HG02571 (cell line): Measurements from ENCODE around the gene PRTN3.

ENCODE experiments used
- ATAC-seq: cut with Tn5 transposase; IDR thresholded peaks from one replicate; pipeline ENCODE4 v1.9.1; 2021; ENCODE audit warnings: mild to moderate bottlenecking, moderate library complexity; ENCODE audit not compliant: unreplicated experiment

Gene PRTN3

DNA sequence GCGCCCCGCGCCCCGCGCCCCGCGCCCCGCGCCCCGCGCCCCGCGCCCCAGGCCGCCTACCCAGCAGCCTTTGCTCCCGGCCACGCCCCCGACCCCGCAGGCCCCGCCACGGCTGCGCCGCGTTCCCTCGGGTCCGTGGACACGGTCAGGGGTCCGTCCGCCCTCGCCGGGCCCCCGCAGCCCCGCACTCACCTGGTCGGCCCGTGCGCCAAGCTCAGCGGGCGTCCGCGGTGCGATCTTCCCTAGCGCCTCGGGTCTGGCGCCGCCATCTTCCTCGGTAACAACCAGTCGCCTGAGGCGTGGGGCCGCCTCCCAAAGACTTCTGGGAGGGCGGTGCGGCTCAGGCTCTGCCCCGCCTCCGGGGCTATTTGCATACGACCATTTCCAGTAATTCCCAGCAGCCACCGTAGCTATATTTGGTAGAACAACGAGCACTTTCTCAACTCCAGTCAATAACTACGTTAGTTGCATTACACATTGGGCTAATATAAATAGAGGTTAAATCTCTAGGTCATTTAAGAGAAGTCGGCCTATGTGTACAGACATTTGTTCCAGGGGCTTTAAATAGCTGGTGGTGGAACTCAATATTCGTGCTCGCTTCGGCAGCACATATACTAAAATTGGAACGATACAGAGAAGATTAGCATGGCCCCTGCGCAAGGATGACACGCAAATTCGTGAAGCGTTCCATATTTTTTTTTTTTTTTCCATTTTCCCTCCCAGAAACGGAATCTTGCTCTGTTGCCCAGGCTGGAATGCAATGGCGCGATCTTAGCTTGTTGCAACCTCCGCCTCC is 52.3 kb downstream of the PRTN3 start, which contains the start of the genes MED16 and RNU6-9:
TSS of gene MED16 (minus strand) at position 294 of the 796 bp plus-strand sequence. CDS start 2,056 bp downstream, outside the sequence.
TSS of gene RNU6-9 (plus strand) at position 591 of the 796 bp plus-strand sequence.
- ATAC-seq, result peak; percentile 78

DNA sequence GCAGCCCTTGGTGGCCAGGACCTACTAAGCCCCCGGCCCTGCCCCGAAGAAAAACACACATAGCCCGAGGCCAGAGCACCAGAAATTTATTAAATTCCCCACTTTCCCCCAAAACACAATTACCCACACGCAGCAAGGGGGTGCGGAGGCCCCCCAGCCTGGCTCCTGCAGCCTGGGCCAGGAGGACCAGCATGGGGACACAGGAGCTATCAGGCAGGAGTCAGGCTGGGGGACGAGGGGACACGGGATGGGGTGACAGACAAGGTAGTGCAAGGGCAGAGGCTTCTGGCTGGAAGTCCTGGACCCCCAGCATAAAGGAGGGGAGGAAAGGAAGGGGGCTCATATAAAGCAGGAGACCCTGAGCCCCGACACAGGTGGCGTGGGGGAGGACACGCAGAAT is 55.6 kb downstream of the PRTN3 start:
- ATAC-seq, result no peak

- ATAC-seq, result no peak
These were observed 56.2 kb downstream of the PRTN3 start for GRCh38 chr19:896999-897398.

DNA sequence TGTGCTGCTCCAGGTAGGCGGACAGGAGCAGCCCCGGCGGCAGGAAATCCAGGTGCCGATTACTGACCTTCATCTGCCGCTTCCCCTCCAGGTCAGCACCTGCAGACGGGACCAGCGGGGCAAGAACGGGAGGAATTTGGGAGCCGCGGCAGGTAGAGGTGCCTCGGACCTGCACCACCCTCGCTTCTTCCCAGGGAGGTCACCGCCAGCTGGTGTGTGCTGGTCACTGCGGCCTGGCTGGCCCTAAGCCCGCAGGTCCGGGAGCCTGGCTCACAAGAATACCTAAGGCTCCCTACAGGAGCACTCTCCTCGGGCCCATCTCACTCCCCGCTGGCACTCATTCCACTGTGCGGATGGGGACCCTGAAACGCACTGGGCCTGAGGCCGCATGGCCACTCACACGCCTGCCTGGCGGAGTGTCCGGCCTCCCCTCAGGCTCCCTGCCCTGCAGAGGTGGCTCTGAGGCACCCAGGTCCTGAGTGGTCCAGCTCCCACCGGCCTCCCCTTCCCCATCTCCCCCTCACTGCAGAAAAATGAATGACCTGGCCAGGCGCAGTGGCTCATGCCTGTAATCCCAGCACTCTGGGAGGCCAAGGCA is 56.7 kb downstream of the PRTN3 start:
- no peak for ATAC-seq
